Activated T-cell treated with anti-CD3 and anti-CD28 coated beads, Interleukin-2, amount 50 U/mL, for 48 hours (primary cell): ENCODE results near the gene XYLT1.
A peak's percentile ranks its signal among the peaks of the same experiment; 100 is the strongest.
"Not testable (repeated sequence)": the region's sequence is repeated elsewhere in the genome, so short reads cannot be mapped to it uniquely, and the experiment has no call there.

Experiments used
- DNase-seq, 2 experiments: peaks; one replicate each; pipeline ENCODE4 v3.0.0-alpha.2; 2020

The XYLT1 gene, protein sequence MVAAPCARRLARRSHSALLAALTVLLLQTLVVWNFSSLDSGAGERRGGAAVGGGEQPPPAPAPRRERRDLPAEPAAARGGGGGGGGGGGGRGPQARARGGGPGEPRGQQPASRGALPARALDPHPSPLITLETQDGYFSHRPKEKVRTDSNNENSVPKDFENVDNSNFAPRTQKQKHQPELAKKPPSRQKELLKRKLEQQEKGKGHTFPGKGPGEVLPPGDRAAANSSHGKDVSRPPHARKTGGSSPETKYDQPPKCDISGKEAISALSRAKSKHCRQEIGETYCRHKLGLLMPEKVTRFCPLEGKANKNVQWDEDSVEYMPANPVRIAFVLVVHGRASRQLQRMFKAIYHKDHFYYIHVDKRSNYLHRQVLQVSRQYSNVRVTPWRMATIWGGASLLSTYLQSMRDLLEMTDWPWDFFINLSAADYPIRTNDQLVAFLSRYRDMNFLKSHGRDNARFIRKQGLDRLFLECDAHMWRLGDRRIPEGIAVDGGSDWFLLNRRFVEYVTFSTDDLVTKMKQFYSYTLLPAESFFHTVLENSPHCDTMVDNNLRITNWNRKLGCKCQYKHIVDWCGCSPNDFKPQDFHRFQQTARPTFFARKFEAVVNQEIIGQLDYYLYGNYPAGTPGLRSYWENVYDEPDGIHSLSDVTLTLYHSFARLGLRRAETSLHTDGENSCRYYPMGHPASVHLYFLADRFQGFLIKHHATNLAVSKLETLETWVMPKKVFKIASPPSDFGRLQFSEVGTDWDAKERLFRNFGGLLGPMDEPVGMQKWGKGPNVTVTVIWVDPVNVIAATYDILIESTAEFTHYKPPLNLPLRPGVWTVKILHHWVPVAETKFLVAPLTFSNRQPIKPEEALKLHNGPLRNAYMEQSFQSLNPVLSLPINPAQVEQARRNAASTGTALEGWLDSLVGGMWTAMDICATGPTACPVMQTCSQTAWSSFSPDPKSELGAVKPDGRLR

DNA sequence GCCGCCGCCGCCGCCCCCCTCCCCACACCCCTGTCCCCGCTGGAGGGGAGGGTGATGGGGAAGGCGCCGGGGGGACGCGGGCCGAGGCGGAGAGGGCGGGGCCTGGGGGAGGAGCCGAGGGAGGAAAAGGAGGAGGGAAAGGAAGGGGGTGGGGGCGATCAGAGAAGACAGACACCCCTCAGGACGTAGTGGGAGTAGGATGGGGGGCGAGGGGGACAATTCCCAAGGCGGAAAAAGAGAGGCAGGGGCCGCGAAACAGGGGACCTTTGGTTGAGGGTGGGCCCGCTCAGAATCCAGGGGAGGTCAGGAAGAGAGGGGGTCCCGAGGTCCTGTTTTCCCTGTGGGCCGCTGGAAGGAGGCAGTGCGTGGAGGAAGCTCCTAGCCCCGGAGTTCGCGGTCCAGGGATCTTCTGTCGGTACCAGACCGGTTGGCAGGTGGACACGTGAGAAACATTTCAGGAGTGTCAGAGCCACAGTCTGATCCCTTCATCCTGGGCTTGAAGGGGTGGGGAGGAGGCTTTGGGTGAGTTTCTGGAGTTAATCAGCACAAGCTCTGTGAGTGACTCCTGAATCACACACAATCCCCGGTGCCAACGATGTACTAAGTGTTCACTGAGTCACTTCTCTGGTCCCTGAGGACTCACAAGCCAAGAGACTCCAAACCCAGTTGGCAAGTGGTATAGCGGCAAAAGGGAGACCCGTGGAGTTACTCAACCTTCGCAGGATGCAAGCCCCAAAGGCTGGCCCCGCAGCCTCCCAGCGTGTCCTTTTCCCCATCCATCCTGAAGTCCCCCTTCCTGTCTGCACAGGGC lies at the start of gene XYLT1:
Gene XYLT1 (minus strand): TSS at position 53 of the 811 bp plus-strand sequence. CDS start 164 bp downstream, outside the sequence.
- DNase-seq, result peak; percentile 58 to 65

- no peak for DNase-seq
These were observed 49.4 kb upstream of the XYLT1 start for GRCh38 chr16:17520111-17520510.

DNA sequence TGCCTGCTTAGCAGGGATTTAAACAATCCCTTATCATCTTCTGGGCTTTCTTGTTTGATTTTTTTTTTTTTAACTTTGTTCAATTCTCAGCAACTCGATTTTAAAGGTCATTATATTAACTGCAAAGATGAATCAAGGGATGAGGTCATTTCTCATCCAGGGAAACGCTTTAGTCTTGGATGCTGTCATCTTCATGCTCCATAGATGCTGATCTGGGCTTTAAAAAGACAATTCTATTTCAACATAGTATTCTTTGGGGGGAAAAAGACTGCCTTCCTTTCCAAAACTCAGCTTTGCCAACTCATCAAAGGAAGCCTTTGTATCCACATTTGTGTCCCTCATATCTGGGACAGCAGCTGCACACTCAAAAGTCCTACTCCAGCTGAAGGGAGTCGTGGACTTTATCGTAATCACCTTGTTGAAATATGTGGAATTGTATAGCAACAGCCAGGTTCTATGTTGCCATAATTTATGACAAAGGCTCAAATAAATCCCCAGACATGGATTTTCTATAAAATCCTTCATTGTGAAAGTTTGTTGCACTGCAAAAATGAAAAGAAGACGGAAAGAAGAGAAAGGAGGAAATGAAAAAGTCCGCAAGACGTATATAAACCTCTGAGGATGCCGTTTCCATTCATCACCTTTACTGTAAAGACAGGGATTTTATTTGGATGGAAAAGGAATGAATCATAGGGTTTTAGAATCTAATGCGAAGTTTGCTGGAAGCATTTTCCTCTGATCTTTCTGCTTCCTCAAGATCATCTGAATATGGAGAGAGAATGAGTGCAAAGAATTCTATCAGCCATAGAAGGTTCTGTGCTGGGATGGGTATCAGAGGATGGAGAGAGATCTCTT lies 48.6 kb upstream of the XYLT1 start:
- no peak for DNase-seq

- no peak for DNase-seq
These were observed 47.7 kb upstream of the XYLT1 start for GRCh38 chr16:17518441-17518840.

GRCh38 chr16:17515421-17516210 lies 44.9 kb upstream of the XYLT1 start:
- no peak for DNase-seq

GRCh38 chr16:17512636-17513220 lies 42.0 kb upstream of the XYLT1 start:
- no peak for DNase-seq

DNA sequence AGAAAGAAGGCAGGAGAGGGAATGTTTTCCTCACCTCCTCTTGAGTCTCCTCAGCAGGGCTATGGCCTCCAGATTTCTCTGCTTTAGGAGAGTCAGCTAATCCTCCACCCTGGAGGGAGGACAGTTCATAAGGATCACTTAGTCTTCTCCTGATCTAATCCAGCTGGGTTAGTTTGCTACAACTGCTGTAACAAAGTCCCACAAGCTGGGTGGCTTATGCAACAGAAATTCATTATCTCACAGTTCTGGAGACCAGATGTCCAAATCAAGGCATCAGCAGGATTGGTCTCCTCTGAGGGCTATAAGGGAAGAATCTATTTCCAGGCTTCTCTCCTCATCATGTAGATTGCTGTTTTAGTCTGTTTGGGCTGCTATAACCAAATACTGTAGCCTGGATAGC lies 40.6 kb upstream of the XYLT1 start:
- DNase-seq, result no peak

- DNase-seq, result no peak
These were observed 39.8 kb upstream of the XYLT1 start for GRCh38 chr16:17510567-17510966.

DNA sequence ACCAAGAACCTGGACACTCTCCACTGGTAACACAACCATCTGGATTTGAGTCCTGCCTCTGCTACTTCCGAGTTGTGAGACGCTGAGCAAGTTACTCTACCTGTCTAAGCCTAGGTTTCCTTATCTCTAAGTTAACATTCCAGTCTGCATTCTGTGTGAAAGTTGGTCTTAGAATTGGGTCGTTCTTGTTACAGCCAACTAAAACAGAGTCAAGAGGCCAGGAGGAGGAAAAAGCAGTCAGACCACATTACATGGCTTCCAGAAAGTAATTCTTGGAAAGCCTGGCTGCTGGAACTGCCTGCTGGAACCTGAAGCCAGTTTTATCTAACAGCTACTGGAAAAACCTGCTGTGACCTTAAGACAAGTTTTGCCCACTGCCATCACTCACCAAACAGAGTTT lies 38.4 kb upstream of the XYLT1 start:
- no peak for DNase-seq

GRCh38 chr16:17508303-17508702 lies 37.5 kb upstream of the XYLT1 start:
- no peak for DNase-seq

DNA sequence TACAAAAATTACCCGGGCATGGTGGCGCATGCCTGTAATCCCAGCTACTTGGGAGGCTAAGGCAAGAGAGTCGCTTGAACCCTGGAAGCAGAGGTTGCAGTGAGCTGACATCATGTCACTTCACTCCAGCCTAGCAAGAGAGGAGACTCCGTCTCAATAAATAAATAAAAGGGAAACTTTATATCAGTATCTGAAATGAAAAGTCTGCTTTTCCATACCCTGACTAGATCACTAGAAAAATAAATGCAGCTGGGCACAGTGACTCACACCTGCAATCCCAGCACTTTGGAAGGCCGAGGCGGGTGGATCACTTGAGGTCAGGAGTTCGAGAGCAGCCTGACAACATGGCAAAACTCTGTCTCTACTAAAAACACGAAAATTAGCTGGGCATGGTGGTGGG lies 36.8 kb upstream of the XYLT1 start:
- not testable (repeated sequence) for DNase-seq

- not testable (repeated sequence) for DNase-seq
These were observed 35.1 kb upstream of the XYLT1 start for GRCh38 chr16:17505828-17506227.

GRCh38 chr16:17504050-17504449 lies 33.3 kb upstream of the XYLT1 start:
- DNase-seq, result no peak

- no peak for DNase-seq
These were observed 32.6 kb upstream of the XYLT1 start for GRCh38 chr16:17503331-17503730.

DNA sequence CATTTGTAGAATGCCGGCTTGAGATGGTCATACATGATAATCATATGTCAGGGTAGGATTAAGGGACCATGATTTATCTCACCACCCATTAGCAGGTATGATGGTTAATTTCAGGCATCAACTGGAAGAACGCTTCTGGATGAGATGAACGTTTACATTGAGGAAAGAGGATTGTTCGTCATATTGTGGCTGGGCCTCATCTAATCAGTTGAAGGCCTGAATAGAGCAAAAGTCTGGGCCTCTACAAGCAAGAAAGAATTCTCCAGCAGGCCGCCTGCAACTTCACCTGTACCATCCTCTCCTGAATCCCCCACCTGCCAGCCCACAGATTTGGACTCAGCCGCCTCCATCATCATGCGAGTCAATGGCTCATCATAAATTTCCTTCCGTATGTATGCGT lies 30.6 kb upstream of the XYLT1 start:
- DNase-seq, result no peak

GRCh38 chr16:17499223-17499902 lies 28.6 kb upstream of the XYLT1 start:
- no peak for DNase-seq

DNA sequence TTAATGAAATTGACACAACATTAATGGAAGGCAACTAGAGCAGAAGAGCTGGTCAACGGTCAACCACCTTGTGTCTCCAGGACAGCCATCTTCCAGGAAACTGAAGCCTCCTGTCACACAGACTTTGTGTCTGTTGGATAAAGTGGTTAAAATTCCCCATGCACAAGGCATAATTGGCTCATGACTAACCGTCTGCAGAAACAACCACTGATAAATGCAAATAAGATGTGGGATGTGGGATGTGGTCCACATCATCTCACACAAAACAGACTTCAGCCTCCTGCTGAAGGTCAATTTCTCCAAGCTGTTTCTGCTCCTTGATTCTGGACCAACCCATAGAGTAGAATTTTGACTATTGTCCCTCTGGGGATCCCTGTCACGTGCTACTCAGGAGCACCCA lies 26.9 kb upstream of the XYLT1 start:
- DNase-seq, result no peak

DNA sequence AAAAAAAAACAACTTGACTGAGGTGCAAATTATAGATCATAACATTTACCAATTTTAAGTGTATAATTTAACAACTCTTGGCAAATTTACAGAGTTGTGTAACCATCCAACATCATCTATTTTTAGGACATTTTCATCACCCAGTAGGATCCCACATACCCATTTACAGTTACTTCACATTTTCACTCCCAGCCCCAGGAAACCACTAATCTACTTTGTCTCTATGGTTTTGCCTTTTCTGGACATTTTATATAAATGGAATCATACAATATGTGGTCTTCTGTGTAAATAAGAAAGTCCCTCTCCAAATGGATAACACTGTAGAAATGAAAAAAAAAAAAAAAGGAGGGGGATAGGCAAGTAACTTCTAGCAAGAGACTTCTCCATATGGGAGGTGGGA lies 26.1 kb upstream of the XYLT1 start:
- no peak for DNase-seq

GRCh38 chr16:17493012-17493411 lies 22.3 kb upstream of the XYLT1 start:
- DNase-seq, result no peak

DNA sequence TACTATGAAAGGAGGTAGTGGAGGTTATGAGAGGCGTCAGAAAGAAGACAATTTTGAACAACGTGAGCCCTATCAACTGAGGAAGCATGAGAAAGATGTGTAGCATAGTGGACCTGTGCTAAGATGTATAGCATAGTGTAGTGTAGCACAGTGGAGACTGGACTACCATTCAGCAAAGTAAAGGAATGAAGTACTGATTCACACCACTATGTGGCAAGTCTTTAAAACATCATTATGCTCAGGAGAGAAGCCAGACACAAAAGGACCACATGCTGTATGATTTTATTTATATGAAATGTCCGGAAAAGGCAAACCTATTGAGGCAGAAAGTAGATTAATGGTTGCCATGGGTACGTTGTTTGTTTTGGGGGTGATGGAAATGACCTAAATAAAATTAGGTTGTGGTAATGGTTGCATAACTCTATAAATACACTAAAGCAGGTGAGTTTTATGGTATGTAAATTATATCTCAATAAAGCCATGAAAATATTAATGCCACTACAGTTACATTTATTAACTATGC lies 20.4 kb upstream of the XYLT1 start:
- no peak for DNase-seq
